Right atrium auricular region (tissue), 2 donors: ENCODE data around the gene MAT1A. TPM values are rescaled to one million over a fixed set of nuclear protein-coding genes. Genes with fewer than 3 reads are reported as not detected.

ENCODE experiments used
- DNase-seq: peaks from one replicate; pipeline ENCODE4 v3.0.0-alpha.2; 2019; ENCODE audit warnings: low spot score
- H3K27ac ChIP-seq, 2 donors: fragments of 200-600 bp; sonication (generic); 1 replicate in 1 of 2; 2 replicates in 1 of 2; pipeline ENCODE4 v1.5.1; 2016 to 2019
- H3K27me3 ChIP-seq, 2 donors: fragments of 200-600 bp; sonication (generic); one replicate each; pipeline versions ENCODE4 v1.5.1 to v1.6.0; 2017 to 2019
- H3K36me3 ChIP-seq: fragments of 200-600 bp; sonication (generic); one replicate; pipeline ENCODE4 v1.5.1; 2016
- H3K4me1 ChIP-seq, 2 donors: fragments of 200-600 bp; sonication (generic); one replicate each; pipeline versions ENCODE4 v1.5.1 to v1.6.0; 2017 to 2019
- H3K4me3 ChIP-seq, 2 donors: fragments of 200-600 bp; sonication (generic); 1 replicate in 1 of 2; 2 replicates in 1 of 2; pipeline ENCODE4 v1.5.1; 2017 to 2019; ENCODE audit warnings: mild to moderate bottlenecking in 1 of 2, moderate library complexity in 1 of 2
- H3K9me3 ChIP-seq, 2 donors: fragments of 200-600 bp; sonication (generic); one replicate each; pipeline ENCODE4 v1.5.1; 2019
- CTCF ChIP-seq, 2 donors: fragments of 200-600 bp; sonication (generic); IDR thresholded peaks; one replicate each; pipeline ENCODE4 v1.5.1; 2019; ENCODE audit warnings: antibody characterized with exemption in 2 of 2
- total RNA-seq, 2 donors: library from RNA; depleted of rRNA; stranded (reverse); fragments of >200 nt; gene quantifications; one replicate each; pipeline ENCODE4 v1.1.0, GENCODE V29; 2016

Gene MAT1A
- not detected for total RNA-seq

GRCh38 chr10:80289451-80290287, at the start of gene MAT1A:
Gene MAT1A, minus strand, starts transcription at chr10:80289658. Its CDS starts 235 bp downstream, at chr10:80289423.
- Histone ChIP-seq H3K27ac (no peak within 1 kb of the TSS), H3K4me1 (no peaks in the 10 kb centered on the region), H3K27me3 (no peaks in the 10 kb centered on the region), H3K9me3 (no peaks in the 10 kb centered on the region), H3K4me3 (no peak within 1 kb of the TSS), H3K36me3 (no peaks in the 10 kb centered on the region)
- no peak for DNase-seq
- TF ChIP-seq CTCF (IDR thresholded peaks at IDR 0.05): no peak

GRCh38 chr10:80333983-80334382, 44.5 kb upstream of the MAT1A start:
- no peak for TF ChIP-seq CTCF (IDR thresholded peaks at IDR 0.05)
- H3K9me3 ChIP-seq: peaks cover 0 to 9% of the 10 kb centered on the region in 2 donors
- no peak overlapping the region for H3K4me3 ChIP-seq
- no peak for DNase-seq
- H3K27ac ChIP-seq: no peak overlapping the region
- no peaks in the 10 kb centered on the region for H3K36me3 ChIP-seq
- no peaks in the 10 kb centered on the region for H3K4me1 ChIP-seq
- H3K27me3 ChIP-seq: no peaks in the 10 kb centered on the region

DNA sequence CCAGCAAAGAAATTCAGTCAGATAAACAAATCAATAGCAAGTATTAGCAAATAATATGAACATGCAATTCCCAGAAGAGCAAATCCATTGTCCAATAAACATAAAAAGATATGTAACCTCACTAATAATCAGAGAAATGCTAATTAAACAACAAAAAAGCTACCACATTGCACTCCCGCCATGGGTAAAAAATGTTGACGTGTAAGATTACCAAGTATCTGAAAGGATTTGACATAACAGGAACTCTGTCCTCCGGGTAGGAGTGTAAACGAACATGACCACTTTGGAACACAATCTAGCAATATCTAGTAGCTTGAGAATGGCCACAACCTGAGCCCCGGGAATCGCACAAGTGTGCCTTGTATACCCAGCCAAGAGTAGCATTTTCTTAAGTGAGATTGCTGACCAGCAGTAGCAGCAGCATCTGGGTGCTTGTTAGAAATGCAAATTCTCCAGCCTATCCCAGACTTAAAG, 35.5 kb upstream of the MAT1A start:
- no peaks in the 10 kb centered on the region for H3K4me1 ChIP-seq
- DNase-seq: no peak
- no peaks in the 10 kb centered on the region for H3K36me3 ChIP-seq
- H3K27ac ChIP-seq: no peak overlapping the region
- no peaks in the 10 kb centered on the region for H3K9me3 ChIP-seq
- TF ChIP-seq CTCF (IDR thresholded peaks at IDR 0.05): no peak
- no peaks in the 10 kb centered on the region for H3K27me3 ChIP-seq
- no peak overlapping the region for H3K4me3 ChIP-seq

DNA sequence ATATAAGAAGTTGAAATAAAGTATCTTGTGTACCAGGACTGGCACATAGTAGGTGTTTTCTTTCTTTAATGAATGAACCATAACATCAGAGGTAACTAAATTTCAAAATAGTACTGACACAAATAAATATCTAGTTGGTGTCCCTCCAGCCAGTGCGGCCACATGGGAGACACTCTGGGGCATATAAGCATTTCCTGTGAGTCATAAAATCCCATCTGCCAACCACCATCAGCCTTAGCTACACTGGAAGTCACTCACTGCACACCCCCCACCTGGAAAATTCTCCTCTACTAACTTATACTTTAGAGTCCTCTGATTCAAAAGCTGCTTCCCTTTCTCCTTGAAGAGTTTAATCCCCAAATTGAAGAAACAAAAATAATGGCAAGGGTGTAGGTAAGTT, 34.6 kb upstream of the MAT1A start:
- Histone ChIP-seq H3K27me3 (no peaks in the 10 kb centered on the region), H3K4me3 (no peak overlapping the region), H3K9me3 (no peaks in the 10 kb centered on the region), H3K4me1 (no peaks in the 10 kb centered on the region), H3K36me3 (no peaks in the 10 kb centered on the region), H3K27ac (no peak overlapping the region)
- no peak for DNase-seq
- no peak for TF ChIP-seq CTCF (IDR thresholded peaks at IDR 0.05)

GRCh38 chr10:80323311-80323710, 33.9 kb upstream of the MAT1A start:
- no peak for DNase-seq
- Histone ChIP-seq H3K4me3 (no peak overlapping the region), H3K27ac (no peak overlapping the region), H3K36me3 (no peaks in the 10 kb centered on the region), H3K4me1 (no peaks in the 10 kb centered on the region), H3K9me3 (no peaks in the 10 kb centered on the region), H3K27me3 (no peaks in the 10 kb centered on the region)
- no peak for TF ChIP-seq CTCF (IDR thresholded peaks at IDR 0.05)
